Measurements from ENCODE around the gene NABP2. TPM values are rescaled to one million over a fixed set of nuclear protein-coding genes. Genes with fewer than 3 reads are reported as not detected.

The NABP2 gene
- total RNA-seq, 1 donor from 2014 or later: 75.7 TPM

DNA sequence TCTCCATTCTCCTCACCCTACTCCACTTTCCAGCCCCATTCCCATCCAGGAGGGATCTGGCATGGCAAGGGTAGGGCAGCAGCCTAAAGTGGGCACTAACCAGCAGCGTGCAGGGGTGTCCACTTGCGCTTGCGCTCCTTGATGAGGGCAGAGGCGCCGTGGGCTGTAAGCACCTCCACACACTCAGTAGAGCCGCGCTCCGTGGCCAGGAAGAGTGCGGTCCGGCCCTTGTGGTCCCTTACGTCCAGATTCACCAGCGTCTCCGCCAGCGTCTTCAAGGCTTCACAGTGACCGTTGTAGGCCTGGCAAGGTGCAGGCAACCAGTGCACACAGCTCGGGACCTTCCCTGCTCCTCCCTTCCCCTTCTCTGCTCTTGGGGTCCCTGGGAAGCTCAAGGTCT is 23.8 kb downstream of the NABP2 start:
- H3K36me3 Mint-ChIP-seq (ENCODE audit: low read depth): peaks cover 13% of the 10 kb centered on the region
- no peak for DNase-seq (ENCODE audit: low read depth, low spot score)
- no peaks in the 10 kb centered on the region for H3K9me3 Mint-ChIP-seq
- TF ChIP-seq, protein P1, sequence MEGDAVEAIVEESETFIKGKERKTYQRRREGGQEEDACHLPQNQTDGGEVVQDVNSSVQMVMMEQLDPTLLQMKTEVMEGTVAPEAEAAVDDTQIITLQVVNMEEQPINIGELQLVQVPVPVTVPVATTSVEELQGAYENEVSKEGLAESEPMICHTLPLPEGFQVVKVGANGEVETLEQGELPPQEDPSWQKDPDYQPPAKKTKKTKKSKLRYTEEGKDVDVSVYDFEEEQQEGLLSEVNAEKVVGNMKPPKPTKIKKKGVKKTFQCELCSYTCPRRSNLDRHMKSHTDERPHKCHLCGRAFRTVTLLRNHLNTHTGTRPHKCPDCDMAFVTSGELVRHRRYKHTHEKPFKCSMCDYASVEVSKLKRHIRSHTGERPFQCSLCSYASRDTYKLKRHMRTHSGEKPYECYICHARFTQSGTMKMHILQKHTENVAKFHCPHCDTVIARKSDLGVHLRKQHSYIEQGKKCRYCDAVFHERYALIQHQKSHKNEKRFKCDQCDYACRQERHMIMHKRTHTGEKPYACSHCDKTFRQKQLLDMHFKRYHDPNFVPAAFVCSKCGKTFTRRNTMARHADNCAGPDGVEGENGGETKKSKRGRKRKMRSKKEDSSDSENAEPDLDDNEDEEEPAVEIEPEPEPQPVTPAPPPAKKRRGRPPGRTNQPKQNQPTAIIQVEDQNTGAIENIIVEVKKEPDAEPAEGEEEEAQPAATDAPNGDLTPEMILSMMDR (conservative IDR thresholded peaks at IDR 0.05): no peak
- H3K4me3 Mint-ChIP-seq: no peak overlapping the region
- H3K4me1 Mint-ChIP-seq: no peaks in the 10 kb centered on the region
- no peak overlapping the region for H3K27ac Mint-ChIP-seq (ENCODE audit: unreplicated experiment)
- H3K27me3 Mint-ChIP-seq (ENCODE audit: low read depth): no peaks in the 10 kb centered on the region

DNA sequence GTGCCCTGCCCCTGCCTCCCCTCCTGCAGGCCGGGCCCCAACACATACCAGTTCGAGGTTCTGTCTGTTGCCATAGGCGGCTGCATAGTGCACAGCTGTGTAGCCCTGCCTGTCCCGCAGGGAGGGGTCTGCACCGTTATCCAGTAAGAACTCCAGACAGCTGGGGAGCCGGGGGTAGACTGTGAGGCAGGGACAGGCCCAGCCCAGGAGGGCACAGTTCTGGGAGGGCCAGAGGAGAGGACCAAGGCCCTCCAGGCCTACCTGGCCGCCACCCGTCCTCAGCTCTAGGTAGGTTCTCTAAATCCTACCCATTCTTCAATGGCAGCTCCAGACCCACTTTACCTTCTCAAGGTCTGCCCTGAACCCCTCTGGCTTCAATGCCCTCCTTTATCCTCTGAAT is 24.6 kb downstream of the NABP2 start:
- Mint-ChIP-seq H3K9me3 (no peaks in the 10 kb centered on the region), H3K36me3 (ENCODE audit: low read depth) (peaks cover 13% of the 10 kb centered on the region), H3K4me3 (peak overlapping the region; percentile 33), H3K27me3 (ENCODE audit: low read depth) (no peaks in the 10 kb centered on the region), H3K4me1 (no peaks in the 10 kb centered on the region), H3K27ac (ENCODE audit: unreplicated experiment) (no peak overlapping the region)
- TF ChIP-seq, protein P1 (conservative IDR thresholded peaks at IDR 0.05): no peak
- DNase-seq (ENCODE audit: low read depth, low spot score): no peak

DNA sequence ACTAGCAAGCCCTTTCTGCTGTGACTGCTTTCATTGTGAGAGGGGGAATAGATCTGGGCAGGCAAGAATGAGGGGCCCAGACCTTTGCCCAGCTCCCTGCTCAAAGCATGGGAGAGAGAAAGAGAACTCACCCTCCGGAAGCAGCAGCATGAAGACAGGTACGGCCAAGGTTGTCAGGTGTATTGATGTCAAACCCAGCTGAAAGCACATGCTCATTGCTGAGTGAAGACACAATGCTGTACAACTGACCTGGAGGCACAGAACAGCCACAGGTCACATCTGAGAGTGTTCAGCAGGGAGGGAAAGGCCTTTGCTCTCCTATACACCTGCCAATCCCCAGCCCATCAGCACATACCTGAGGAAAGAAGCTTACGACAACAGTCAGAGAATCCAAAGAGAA is 28.5 kb downstream of the NABP2 start:
- no peak for DNase-seq (ENCODE audit: low read depth, low spot score)
- Mint-ChIP-seq H3K27me3 (ENCODE audit: low read depth) (no peaks in the 10 kb centered on the region), H3K9me3 (no peaks in the 10 kb centered on the region), H3K36me3 (ENCODE audit: low read depth) (peaks cover 14% of the 10 kb centered on the region), H3K27ac (ENCODE audit: unreplicated experiment) (no peak overlapping the region), H3K4me3 (no peak overlapping the region), H3K4me1 (peaks cover 17% of the 10 kb centered on the region)
- TF ChIP-seq, protein P1 (conservative IDR thresholded peaks at IDR 0.05): no peak

DNA sequence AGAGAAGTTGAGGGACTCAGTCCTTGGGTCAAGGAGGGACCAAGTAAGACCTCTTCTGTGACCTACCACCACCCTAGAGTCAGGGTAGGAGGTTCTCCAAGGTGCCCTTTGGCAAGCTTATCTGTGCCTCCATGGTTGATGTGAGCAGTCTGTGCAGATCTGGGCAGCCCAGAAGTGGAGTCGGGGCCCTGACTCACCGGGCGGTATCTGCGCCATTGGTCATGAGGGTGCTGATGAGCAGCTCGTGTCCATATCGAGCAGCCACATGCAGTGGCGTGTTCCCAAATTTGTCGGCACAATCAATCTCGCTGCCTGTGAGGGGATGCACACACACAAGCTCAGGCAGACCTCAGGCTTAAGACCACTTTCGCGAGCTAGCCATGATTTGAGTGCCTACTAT is 28.9 kb downstream of the NABP2 start:
- H3K27ac Mint-ChIP-seq (ENCODE audit: unreplicated experiment): no peak overlapping the region
- H3K36me3 Mint-ChIP-seq (ENCODE audit: low read depth): peaks cover 14% of the 10 kb centered on the region
- no peak for DNase-seq (ENCODE audit: low read depth, low spot score)
- TF ChIP-seq, protein P1 (conservative IDR thresholded peaks at IDR 0.05): no peak
- H3K9me3 Mint-ChIP-seq: no peaks in the 10 kb centered on the region
- H3K4me3 Mint-ChIP-seq: peak overlapping the region; percentile 48
- no peaks in the 10 kb centered on the region for H3K27me3 Mint-ChIP-seq (ENCODE audit: low read depth)
- peaks cover 17% of the 10 kb centered on the region for H3K4me1 Mint-ChIP-seq

DNA sequence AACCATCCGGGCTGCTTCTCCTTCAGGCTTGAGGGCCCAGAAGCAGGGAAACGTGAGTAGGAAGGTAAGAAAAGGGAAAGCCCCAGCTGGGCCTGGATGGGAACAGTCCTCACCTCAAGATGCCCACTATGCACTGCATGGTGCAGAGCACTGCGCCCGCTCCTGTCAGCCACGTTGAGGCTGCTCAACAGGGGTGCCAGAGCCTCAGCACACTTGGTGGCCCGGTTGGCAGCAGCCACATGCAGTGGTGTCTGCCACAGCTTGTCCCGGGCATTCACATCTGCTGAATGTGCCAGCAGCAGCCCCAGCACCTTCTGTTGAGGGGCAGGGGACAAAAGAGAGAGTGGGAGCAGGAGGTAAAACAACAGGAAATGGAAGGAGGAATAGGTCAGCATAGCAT is 31.5 kb downstream of the NABP2 start:
- TF ChIP-seq, protein P1 (conservative IDR thresholded peaks at IDR 0.05): no peak
- no peak for DNase-seq (ENCODE audit: low read depth, low spot score)
- Mint-ChIP-seq H3K9me3 (no peaks in the 10 kb centered on the region), H3K27me3 (ENCODE audit: low read depth) (no peaks in the 10 kb centered on the region), H3K36me3 (ENCODE audit: low read depth) (peaks cover 11% of the 10 kb centered on the region), H3K4me1 (peaks cover 25% of the 10 kb centered on the region), H3K4me3 (peak overlapping the region; percentile 94), H3K27ac (ENCODE audit: unreplicated experiment) (no peak overlapping the region)
